Measurements from ENCODE around the gene PRDM8. TPM values are rescaled to one million over a fixed set of nuclear protein-coding genes. Genes with fewer than 3 reads are reported as not detected.

The PRDM8 gene
- polyA plus RNA-seq, 2 of the 4 experiments (the other 2 are of a cell fraction): 0.10 to 0.14 TPM

DNA sequence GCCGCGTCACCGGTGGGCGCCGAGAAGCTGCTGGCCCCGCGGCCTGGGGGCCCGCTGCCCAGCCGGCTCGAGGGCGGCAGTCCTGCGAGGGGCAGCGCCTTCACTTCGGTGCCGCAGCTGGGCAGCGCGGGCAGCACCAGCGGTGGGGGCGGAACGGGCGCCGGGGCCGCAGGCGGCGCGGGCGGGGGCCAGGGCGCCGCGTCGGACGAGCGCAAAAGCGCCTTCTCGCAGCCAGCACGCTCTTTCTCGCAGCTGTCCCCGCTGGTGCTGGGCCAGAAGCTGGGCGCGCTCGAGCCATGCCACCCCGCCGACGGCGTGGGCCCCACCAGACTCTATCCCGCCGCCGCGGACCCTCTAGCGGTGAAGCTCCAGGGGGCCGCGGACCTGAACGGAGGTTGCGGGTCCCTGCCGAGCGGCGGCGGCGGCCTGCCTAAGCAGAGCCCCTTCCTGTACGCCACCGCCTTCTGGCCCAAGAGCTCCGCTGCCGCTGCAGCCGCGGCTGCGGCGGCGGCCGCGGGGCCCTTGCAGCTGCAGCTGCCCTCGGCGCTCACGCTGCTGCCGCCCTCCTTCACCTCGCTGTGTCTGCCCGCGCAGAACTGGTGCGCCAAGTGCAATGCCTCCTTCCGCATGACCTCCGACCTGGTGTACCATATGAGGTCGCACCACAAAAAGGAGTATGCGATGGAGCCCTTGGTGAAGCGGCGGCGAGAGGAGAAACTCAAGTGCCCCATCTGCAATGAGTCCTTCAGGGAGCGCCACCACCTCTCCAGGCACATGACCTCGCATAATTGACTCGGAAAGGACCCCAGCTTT is 5.6 kb downstream of the PRDM8 start:
- peak in 1 of 2 experiments; percentile 10 for DNase-seq (ENCODE audit: low read depth in 1 of 2, low spot score in 1 of 2)
- TF ChIP-seq SREBF2 (IDR thresholded peaks at IDR 0.05): no peak
- no peak for TF ChIP-seq NFE2L2 (conservative IDR thresholded peaks at IDR 0.05; ENCODE audit: low read length)
- TF ChIP-seq JUNB (IDR thresholded peaks at IDR 0.05): no peak
- no peak for TF ChIP-seq RARB (CRISPR knock-in tag; IDR thresholded peaks at IDR 0.05)
- no peak for TF ChIP-seq TP53 (CRISPR knock-in tag; IDR thresholded peaks at IDR 0.05)
- TF ChIP-seq ZNF302 (CRISPR knock-in tag; IDR thresholded peaks at IDR 0.05): no peak
- TF ChIP-seq FOSB (CRISPR knock-in tag; IDR thresholded peaks at IDR 0.05): no peak
- TF ChIP-seq BHLHE40 (IDR thresholded peaks at IDR 0.05; ENCODE audit: low read depth, low read length): no peak
- TF ChIP-seq MYC (IDR thresholded peaks at IDR 0.05; ENCODE audit: borderline replicate concordance, low read length): no peak
- no peak for TF ChIP-seq RFX5 (IDR thresholded peaks at IDR 0.05)
- TF ChIP-seq, protein P1, sequence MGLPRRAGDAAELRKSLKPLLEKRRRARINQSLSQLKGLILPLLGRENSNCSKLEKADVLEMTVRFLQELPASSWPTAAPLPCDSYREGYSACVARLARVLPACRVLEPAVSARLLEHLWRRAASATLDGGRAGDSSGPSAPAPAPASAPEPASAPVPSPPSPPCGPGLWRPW (IDR thresholded peaks at IDR 0.05): no peak
- no peak for TF ChIP-seq HDAC2 (IDR thresholded peaks at IDR 0.05)
- no peak for TF ChIP-seq SMC3 (IDR thresholded peaks at IDR 0.05)
- TF ChIP-seq, protein P2, sequence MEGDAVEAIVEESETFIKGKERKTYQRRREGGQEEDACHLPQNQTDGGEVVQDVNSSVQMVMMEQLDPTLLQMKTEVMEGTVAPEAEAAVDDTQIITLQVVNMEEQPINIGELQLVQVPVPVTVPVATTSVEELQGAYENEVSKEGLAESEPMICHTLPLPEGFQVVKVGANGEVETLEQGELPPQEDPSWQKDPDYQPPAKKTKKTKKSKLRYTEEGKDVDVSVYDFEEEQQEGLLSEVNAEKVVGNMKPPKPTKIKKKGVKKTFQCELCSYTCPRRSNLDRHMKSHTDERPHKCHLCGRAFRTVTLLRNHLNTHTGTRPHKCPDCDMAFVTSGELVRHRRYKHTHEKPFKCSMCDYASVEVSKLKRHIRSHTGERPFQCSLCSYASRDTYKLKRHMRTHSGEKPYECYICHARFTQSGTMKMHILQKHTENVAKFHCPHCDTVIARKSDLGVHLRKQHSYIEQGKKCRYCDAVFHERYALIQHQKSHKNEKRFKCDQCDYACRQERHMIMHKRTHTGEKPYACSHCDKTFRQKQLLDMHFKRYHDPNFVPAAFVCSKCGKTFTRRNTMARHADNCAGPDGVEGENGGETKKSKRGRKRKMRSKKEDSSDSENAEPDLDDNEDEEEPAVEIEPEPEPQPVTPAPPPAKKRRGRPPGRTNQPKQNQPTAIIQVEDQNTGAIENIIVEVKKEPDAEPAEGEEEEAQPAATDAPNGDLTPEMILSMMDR (IDR thresholded peaks at IDR 0.05): no peak
- TF ChIP-seq HOXB5 (CRISPR knock-in tag; IDR thresholded peaks at IDR 0.05): no peak
- no peak for TF ChIP-seq RAD21 (conservative IDR thresholded peaks at IDR 0.05 in 1 of 2, IDR thresholded peaks at IDR 0.05 in 1 of 2)
- TF ChIP-seq EP300 (IDR thresholded peaks at IDR 0.05): no peak
- no peak for TF ChIP-seq CHD4 (IDR thresholded peaks at IDR 0.05; ENCODE audit: borderline replicate concordance)
- TF ChIP-seq MAZ (IDR thresholded peaks at IDR 0.05; ENCODE audit: borderline replicate concordance, low read depth, low read length): no peak
- no peak for TF ChIP-seq RNF2 (IDR thresholded peaks at IDR 0.05; ENCODE audit: borderline replicate concordance, low read depth)
- peak overlapping the region; percentile 48 for H3K4me3 ChIP-seq
- 41% methylated on average over 8 of the region's 88 CpGs for WGBS (ENCODE audit: missing lambda C conversion rate)
- CTCF ChIA-PET: interaction anchor here (0.8 to 2.3 kb wide), 12 partner anchors 10 to 134 kb away, joined by 3 to 22 read pairs (median 4); no protein-coding TSS in a partner anchor
- FAIRE-seq: no peak
- no peaks in the 10 kb centered on the region for H3K9me3 ChIP-seq
- peak overlapping the region; percentile 84 for H3K4me2 ChIP-seq
- peak; percentile 61 to 67 for ATAC-seq
- H3K27ac ChIP-seq: peak overlapping the region; percentile 50 to 86; a peak in 5 of 6 replicates
- no peaks in the 10 kb centered on the region; the same call in 2 of the 3 replicates for H3K4me1 ChIP-seq
- POLR2A ChIA-PET: interaction anchor here (1.0 kb wide), 1 partner anchor 19 kb away, joined by 3 read pairs; no protein-coding TSS in a partner anchor

- CTCF ChIA-PET: interaction anchor here (0.6 kb wide), 1 partner anchor 35 kb away, joined by 4 read pairs; no protein-coding TSS in a partner anchor
- POLR2A ChIA-PET: no interaction called here
- Histone ChIP-seq H3K4me1 (no peaks in the 10 kb centered on the region; the same call in 2 of the 3 replicates), H3K4me2 (no peak overlapping the region), H3K9me3 (no peaks in the 10 kb centered on the region), H3K27ac (no peak overlapping the region), H3K4me3 (no peak overlapping the region)
- 70% methylated on average over 5 of the region's 5 CpGs for WGBS (ENCODE audit: missing lambda C conversion rate)
- no peak for TF ChIP-seq HOXB13 (CRISPR knock-in tag; IDR thresholded peaks at IDR 0.05; ENCODE audit: low read depth)
- TF ChIP-seq HDAC2 (IDR thresholded peaks at IDR 0.05): no peak
- DNase-seq (ENCODE audit: low read depth in 1 of 2, low spot score in 1 of 2) (no peak), ATAC-seq (no peak), FAIRE-seq (no peak)
These were observed 7.2 kb downstream of the PRDM8 start for GRCh38 chr4:80204433-80205011.

DNA sequence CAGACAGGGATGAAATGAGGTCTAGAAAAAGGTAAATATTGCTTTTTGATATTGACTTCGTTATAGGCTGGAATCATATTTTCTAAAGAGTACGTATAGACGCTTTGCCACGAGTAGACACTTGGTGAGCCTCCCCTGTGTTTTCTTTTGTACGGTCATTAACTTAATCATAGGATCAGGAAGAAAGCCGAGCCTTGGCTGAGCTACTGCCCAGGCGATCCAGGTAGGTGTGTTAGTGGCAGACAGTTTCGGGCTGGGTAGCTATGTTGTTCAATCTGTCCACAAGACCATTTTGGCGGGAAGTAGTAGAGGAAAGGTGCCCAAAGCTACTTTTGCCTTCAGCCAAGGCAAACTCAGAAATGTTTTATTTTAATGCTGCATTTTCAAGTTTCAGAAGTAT is 8.8 kb downstream of the PRDM8 start:
- CTCF ChIA-PET: interaction anchor here (0.8 kb wide), 1 partner anchor 13 kb away, joined by 3 read pairs; no protein-coding TSS in a partner anchor
- POLR2A ChIA-PET: no interaction called here
- no peak for DNase-seq (ENCODE audit: low read depth in 1 of 2, low spot score in 1 of 2)
- no peak overlapping the region for H3K27ac ChIP-seq
- ATAC-seq: no peak
- no peak overlapping the region for H3K4me3 ChIP-seq
- H3K4me1 ChIP-seq: no peaks in the 10 kb centered on the region; the same call in 2 of the 3 replicates
- 81% methylated on average over 9 of the region's 9 CpGs for WGBS (ENCODE audit: missing lambda C conversion rate)
- H3K4me2 ChIP-seq: no peak overlapping the region
- no peak for FAIRE-seq
- H3K9me3 ChIP-seq: no peaks in the 10 kb centered on the region
- TF ChIP-seq PHF8 (IDR thresholded peaks at IDR 0.05; ENCODE audit: borderline replicate concordance, low read depth) (no peak), FOSL2 (IDR thresholded peaks at IDR 0.05) (no peak), FOSL2 (CRISPR knock-in tag; IDR thresholded peaks at IDR 0.05) (no peak), KDM5A (IDR thresholded peaks at IDR 0.05) (no peak), CBX2 (IDR thresholded peaks at IDR 0.05; ENCODE audit: borderline replicate concordance, low read depth) (no peak), HMGXB4 (CRISPR knock-in tag; IDR thresholded peaks at IDR 0.05; ENCODE audit: borderline replicate concordance) (no peak), HDAC2 (IDR thresholded peaks at IDR 0.05) (no peak), ZNF302 (CRISPR knock-in tag; IDR thresholded peaks at IDR 0.05) (no peak), CBX8 (IDR thresholded peaks at IDR 0.05) (no peak)
- TF ChIP-seq, protein P1 (IDR thresholded peaks at IDR 0.05): no peak
- TF ChIP-seq, protein P3, sequence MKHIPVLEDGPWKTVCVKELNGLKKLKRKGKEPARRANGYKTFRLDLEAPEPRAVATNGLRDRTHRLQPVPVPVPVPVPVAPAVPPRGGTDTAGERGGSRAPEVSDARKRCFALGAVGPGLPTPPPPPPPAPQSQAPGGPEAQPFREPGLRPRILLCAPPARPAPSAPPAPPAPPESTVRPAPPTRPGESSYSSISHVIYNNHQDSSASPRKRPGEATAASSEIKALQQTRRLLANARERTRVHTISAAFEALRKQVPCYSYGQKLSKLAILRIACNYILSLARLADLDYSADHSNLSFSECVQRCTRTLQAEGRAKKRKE (CRISPR knock-in tag; IDR thresholded peaks at IDR 0.05; ENCODE audit: low read depth): no peak
